SJCRH30 (cell line): Measurements from ENCODE around the gene MYO5B. TPM values are rescaled to one million over a fixed set of nuclear protein-coding genes. Genes with fewer than 3 reads are reported as not detected.

ENCODE experiments used
- DNase-seq, 2 experiments: peaks; one replicate each; pipeline ENCODE4 v3.0.0-alpha.2; 2015 to 2020
- H3K27ac ChIP-seq: fragments of 250-450 bp; sonication (Bioruptor Pico); 2 replicates; pipeline ENCODE4 v1.5.1; 2020; ENCODE audit warnings: mild to moderate bottlenecking, moderate library complexity
- H3K27me3 ChIP-seq: fragments of 250-450 bp; sonication (Bioruptor Pico); 2 replicates; pipeline ENCODE4 v1.5.1; 2020; ENCODE audit warnings: mild to moderate bottlenecking, moderate library complexity
- H3K36me3 ChIP-seq: fragments of 250-450 bp; sonication (Bioruptor Pico); 2 replicates; pipeline ENCODE4 v1.5.1; 2020; ENCODE audit warnings: mild to moderate bottlenecking, moderate library complexity
- H3K4me1 ChIP-seq: fragments of 250-450 bp; sonication (Bioruptor Pico); 2 replicates; pipeline ENCODE4 v1.5.1; 2020; ENCODE audit warnings: mild to moderate bottlenecking, moderate library complexity
- H3K4me3 ChIP-seq: fragments of 250-450 bp; sonication (Bioruptor Pico); 2 replicates; pipeline ENCODE4 v1.5.1; 2020; ENCODE audit warnings: mild to moderate bottlenecking, moderate library complexity
- H3K9me3 ChIP-seq: fragments of 250-450 bp; sonication (Bioruptor Pico); replicated peaks from 2 replicates; pipeline ENCODE4 v1.5.1; 2020; ENCODE audit warnings: mild to moderate bottlenecking, moderate library complexity
- total RNA-seq: library from RNA; depleted of rRNA; stranded (reverse); fragments of >200 nt; shearing (Covaris generic); gene quantifications from 2 replicates; pipeline ENCODE4 v1.2.3, GENCODE V29; 2014

Gene MYO5B
- total RNA-seq, 1 experiment from 2014 or later, result 39.1 TPM

DNA sequence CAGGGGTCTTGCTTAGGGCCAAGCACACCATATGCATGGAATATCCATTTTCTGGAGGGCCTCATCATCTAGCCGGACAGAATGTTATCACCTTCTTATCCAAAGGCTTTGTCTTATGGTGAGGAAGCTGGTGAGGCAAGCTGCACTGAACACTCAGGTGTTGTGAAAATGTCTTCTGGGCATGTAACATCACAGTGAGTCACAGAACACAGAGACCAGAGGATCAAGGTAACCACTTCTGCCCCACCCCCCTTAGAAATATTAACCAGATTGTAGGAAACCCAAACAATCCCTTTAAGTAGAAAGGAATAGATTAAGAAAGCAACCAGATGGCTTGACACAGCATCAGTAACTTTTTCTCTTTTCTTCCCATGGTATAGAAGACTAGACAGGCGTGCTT is 51.1 kb downstream of the MYO5B start:
- no peaks in the 10 kb centered on the region for H3K27me3 ChIP-seq

DNA sequence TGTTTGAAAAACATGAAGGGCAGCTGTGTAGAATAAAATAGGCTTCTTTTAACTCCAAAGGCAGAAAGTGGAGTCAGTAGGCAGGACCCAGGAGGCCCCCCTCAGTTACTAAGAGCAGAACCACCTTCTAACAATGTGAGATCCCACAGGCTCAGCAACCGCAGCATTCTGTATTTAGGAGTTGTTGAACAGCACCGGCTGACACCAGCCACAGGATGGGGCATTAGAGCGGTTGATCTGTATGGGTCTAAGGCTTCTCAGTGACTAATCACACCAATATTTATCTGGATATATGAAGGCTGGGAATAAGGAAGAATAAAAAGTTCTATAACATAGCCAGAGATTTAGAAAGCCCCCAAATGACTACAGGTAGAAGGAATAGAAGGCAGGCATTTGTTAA is 51.7 kb downstream of the MYO5B start:
- Histone ChIP-seq H3K27me3 (no peaks in the 10 kb centered on the region), H3K4me1 (no peaks in the 10 kb centered on the region), H3K27ac (no peak overlapping the region), H3K36me3 (no peaks in the 10 kb centered on the region), H3K4me3 (no peak overlapping the region), H3K9me3 (no peaks in the 10 kb centered on the region)
- no peak for DNase-seq

More for the DNA sequence above, 51.1 kb downstream of the MYO5B start:
- Histone ChIP-seq H3K4me1 (no peaks in the 10 kb centered on the region), H3K27ac (no peak overlapping the region), H3K9me3 (no peaks in the 10 kb centered on the region), H3K4me3 (no peak overlapping the region), H3K36me3 (no peaks in the 10 kb centered on the region)
- DNase-seq, result no peak

DNA sequence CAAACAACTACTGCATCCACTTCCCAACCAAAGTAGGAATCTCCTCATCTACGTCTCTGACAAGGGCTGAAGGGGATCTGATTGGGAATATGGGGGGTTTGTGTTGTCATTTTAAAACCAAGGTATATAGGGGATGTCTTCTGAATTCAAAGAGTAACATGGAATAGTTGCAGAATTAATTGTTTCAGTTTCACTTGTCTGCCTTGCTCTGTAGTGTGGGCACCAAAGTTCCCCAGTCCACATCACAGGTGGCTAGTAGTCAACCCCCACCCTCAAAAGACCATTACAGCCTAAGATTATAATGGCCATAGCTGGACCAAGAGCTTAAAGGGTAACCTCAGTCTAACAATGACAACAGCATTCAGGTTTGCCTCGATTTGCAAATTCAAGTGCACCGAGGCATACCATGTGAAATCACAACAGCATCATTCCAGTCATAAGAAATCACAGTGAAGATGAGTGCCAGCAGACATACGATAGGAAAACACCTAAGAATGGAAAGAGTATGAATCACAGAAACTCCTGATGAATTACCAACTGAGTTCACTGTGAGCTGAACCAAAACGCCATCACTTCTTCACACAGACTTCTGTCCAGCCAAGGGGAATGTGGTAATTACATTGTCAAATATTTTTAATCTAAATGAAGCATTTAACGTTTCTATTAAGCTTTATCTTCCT is 52.4 kb downstream of the MYO5B start:
- H3K9me3 ChIP-seq, result no peaks in the 10 kb centered on the region
- no peak overlapping the region for H3K27ac ChIP-seq
- DNase-seq, result no peak

DNA sequence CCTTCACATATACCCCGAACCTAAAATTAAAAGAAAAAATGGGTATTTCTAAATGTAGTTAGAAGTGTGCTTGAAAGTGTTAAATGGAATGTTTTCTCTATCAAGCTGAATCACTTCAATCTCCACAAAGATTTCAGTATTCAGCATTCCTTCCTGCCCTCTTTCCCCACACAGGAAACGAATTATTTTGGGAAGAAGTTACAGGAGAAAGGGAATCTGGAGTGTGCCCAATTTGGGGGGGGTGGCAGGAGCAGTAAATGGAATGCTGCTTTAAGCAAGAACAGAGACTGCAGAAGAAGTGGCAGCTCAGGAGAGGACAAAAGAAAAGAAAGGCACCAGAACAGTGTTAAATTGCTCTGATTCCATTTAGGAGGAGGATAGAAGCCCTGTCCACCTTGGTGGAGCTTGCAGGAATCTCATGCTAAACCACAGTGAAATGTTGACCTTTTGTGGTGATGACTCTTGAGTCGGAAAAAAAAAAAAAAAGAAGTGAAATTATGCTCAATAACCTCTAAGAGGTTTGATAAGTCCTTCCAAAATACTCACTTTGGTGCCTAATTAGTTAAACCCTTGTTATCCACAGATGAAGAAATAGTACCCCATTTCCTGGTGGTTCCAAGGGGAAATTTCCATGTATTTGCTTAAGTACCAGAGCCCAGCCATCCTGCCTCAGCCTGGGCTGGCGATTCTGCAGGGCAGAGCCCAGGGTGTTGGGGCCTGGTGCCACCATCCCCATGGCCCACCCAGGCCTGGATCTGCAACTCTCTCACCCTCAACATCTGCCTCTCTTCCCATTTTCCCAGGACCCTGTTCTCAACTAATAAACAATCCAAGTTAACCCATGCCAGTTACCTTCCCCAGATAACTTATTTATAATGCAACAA is 56.5 kb downstream of the MYO5B start:
- no peaks in the 10 kb centered on the region for H3K27me3 ChIP-seq
- H3K27ac ChIP-seq, result no peak overlapping the region
- no peak overlapping the region for H3K4me3 ChIP-seq
- H3K9me3 ChIP-seq, result no peaks in the 10 kb centered on the region
- no peaks in the 10 kb centered on the region for H3K36me3 ChIP-seq
- H3K4me1 ChIP-seq, result no peaks in the 10 kb centered on the region
- no peak for DNase-seq

More for the DNA sequence above, 52.4 kb downstream of the MYO5B start:
- Histone ChIP-seq H3K36me3 (no peaks in the 10 kb centered on the region), H3K27me3 (no peaks in the 10 kb centered on the region), H3K4me3 (no peak overlapping the region), H3K4me1 (no peaks in the 10 kb centered on the region)

DNA sequence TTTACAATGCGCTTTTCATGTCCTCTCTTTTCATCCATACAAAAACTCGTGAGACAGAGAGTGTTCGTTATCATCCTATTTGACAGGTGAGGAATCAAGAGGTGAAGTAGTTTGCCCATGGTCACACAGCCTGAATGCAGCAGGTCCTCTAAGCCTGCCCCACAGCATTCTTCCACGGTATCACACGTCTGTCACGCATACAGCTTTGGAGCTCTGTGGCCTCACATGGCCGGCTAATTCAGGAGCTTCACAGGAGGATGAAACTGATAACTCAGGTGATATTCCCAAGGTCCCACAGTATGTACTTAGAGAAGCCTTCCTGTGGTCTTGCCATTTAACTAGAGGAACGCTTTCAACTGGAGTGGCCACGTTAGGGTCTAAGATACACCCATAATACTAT is 59.0 kb downstream of the MYO5B start:
- Histone ChIP-seq H3K4me3 (no peak overlapping the region), H3K27ac (no peak overlapping the region), H3K36me3 (no peaks in the 10 kb centered on the region), H3K4me1 (no peaks in the 10 kb centered on the region), H3K9me3 (no peaks in the 10 kb centered on the region), H3K27me3 (no peaks in the 10 kb centered on the region)
- no peak for DNase-seq

DNA sequence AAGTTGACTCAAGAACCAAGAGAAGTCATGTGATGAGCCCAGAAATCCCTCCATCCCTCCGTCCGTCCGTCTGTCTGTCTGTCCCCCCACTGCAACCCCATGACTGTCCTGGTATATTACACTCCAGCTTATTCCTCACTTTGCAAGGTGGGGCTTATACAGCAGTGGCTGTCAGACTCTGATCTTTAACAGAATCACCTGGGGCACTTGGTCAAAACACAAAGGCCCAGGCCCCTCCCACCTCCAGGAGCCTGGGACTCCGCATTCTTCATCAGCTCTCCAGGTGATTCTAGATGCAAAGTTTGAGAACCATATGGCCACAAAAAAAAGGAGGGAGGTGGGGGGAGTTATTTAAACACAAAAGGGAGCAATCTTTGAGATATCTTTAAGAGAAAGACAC is 61.4 kb downstream of the MYO5B start:
- Histone ChIP-seq H3K27me3 (no peaks in the 10 kb centered on the region), H3K4me3 (no peak overlapping the region), H3K36me3 (no peaks in the 10 kb centered on the region), H3K27ac (no peak overlapping the region), H3K4me1 (no peaks in the 10 kb centered on the region), H3K9me3 (no peaks in the 10 kb centered on the region)
- DNase-seq, result no peak

DNA sequence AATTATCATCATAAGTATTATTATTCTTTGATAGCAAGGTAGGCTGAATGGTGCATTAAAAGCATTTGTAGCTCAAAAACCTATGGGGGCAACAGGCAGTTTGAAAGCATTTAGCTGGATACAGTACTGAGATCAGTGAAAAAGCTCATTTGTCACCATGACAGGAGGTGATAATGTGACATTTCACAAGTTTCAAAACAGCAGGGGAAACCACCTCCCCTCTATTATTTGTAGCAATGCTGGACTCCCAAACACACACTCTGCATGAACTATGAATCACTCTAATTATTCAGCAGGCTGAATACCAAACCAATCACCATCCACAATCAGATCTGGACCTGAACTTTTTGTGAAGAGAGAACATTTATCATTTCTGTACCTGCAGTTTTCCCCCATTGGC is 63.4 kb downstream of the MYO5B start:
- no peak overlapping the region for H3K4me3 ChIP-seq
- no peaks in the 10 kb centered on the region for H3K36me3 ChIP-seq
- no peak overlapping the region for H3K27ac ChIP-seq
- H3K27me3 ChIP-seq, result no peaks in the 10 kb centered on the region
- no peaks in the 10 kb centered on the region for H3K9me3 ChIP-seq
- DNase-seq, result no peak
- H3K4me1 ChIP-seq, result no peaks in the 10 kb centered on the region

DNA sequence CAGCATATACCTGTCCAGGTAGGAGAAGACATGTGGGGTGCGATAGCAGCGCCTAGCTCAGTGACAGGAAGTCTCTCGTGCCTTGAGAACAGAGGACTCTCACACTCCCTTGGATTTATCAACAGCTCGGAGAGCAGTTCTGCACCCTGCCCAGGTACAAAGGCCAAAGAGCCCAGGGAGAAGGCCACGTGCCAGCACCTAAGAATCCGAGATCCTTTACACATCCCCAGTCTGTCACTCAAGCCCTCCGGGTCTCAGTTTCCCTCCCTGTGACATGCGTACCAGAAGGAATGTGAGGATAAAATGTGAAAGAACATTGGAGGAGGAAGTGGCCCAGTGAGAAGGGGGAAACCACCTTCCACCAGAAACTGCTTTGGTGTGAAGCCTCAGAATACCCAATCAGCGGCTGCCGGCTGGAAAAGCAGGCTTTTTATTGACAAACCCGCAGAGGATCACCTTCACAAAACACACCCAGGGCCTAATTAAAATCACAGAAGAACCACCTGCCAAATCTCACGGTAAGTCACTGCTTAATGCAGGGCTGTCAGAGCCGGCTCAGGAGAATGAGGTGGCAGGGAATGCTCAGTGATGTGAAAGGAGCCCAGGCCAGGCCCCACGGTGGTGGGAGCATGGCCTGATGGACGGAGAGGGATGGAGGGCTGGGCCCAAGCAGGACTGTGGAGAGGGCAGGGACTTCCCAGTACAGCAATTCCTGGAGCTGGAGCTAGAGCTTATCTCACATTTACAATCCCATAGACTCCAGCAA is 66.3 kb downstream of the MYO5B start:
- H3K36me3 ChIP-seq, result no peaks in the 10 kb centered on the region
- H3K27ac ChIP-seq, result no peak overlapping the region
- no peaks in the 10 kb centered on the region for H3K4me1 ChIP-seq
- no peaks in the 10 kb centered on the region for H3K27me3 ChIP-seq
- no peak overlapping the region for H3K4me3 ChIP-seq
- no peaks in the 10 kb centered on the region for H3K9me3 ChIP-seq
- DNase-seq, result no peak

DNA sequence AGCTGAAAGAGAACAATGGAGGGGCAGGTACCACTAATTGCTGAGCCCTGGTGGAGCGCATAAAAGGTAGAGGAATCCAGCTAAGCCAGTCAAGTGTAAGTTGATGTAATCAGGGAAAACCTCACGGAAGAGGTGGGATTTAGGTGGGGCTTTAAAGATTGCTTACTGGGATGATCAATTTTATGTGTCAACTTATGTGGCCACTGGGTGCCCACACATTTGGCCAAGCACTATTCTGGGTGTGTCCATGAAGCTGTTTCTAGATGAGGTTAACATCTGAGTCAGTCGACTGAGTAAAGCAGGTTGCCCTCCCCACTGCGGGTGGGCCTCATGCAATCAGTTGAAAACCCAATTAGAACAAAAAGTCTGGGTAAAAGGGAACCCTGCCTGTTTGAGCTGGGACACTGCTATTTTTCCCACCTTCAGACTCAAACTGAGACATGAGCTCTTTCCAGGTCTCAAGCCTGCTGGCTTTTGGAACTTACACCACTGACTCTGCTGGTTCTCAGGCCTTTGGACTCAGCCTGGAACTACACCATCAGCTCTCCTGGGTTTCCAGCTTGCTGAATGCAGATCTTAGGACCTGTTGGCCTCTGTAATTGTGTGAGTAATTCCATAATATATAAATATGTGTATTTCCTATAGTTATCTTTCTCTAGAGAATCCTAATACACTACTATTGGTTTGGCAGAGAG is 67.3 kb downstream of the MYO5B start:
- H3K36me3 ChIP-seq, result no peaks in the 10 kb centered on the region
- no peak overlapping the region for H3K4me3 ChIP-seq
- no peak for DNase-seq
- no peaks in the 10 kb centered on the region for H3K27me3 ChIP-seq
- no peaks in the 10 kb centered on the region for H3K9me3 ChIP-seq
- H3K27ac ChIP-seq, result no peak overlapping the region
- H3K4me1 ChIP-seq, result no peaks in the 10 kb centered on the region

DNA sequence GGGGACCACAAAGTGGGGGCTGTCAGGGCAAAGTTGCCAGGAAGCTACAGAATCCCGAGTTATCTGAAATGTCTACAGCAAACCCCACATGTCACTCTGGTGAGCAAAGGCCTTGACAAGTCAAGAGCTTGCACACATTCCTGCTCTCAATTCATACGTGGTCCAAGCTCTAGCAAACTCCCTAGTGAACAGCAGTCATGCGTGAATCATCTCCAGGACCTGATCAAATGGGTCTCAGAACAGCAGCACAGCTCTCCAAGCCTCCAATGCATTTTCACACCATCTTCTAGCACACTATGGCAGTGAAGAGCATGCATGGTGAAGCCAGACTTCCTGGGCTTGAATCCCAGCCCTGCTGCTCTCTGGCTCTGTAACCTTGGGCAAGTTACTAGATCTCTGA is 68.5 kb downstream of the MYO5B start:
- Histone ChIP-seq H3K9me3 (no peaks in the 10 kb centered on the region), H3K4me3 (no peak overlapping the region), H3K36me3 (no peaks in the 10 kb centered on the region), H3K27ac (no peak overlapping the region), H3K4me1 (no peaks in the 10 kb centered on the region), H3K27me3 (no peaks in the 10 kb centered on the region)
- no peak for DNase-seq

DNA sequence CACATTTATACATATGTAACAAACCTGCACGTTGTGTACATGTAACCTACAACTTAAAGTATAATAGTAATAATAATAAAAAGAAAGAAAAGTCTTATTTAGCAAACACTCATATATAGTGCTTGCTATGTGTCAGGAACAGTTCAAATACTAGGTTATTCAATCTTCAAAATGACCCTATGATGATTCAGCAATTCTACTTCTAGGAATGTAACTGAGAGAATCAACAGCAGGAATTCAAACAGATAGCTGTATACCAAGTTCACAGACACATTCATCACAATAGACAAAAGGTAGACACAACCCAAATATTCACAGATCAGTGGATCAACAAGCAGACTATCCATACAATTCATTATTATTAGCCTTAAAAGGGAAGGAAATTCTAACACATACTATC is 69.5 kb downstream of the MYO5B start:
- H3K27ac ChIP-seq, result no peak overlapping the region
- no peaks in the 10 kb centered on the region for H3K9me3 ChIP-seq
- no peak for DNase-seq
- no peaks in the 10 kb centered on the region for H3K4me1 ChIP-seq
- no peak overlapping the region for H3K4me3 ChIP-seq
- no peaks in the 10 kb centered on the region for H3K36me3 ChIP-seq
- no peaks in the 10 kb centered on the region for H3K27me3 ChIP-seq

DNA sequence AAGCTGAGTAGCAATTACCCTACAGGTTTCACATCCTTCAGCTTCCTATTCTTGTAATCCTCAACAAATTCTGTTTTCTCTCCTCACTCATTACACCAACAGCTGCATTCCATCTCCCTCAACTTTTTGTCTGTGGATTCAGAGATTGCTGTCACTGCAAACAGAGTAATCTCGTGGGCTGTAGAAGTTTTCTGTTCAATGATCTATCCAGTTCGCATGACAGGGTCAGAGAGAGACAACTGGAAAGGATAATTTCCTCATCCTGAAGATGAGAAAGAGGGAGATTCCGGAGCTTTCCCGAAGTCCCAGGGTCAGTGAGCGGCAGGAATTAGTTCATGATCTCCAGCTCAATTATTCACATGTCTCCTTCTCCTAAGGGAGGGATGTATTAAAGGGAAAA is 75.7 kb downstream of the MYO5B start:
- Histone ChIP-seq H3K4me1 (no peaks in the 10 kb centered on the region), H3K4me3 (no peak overlapping the region), H3K36me3 (no peaks in the 10 kb centered on the region), H3K27me3 (no peaks in the 10 kb centered on the region), H3K9me3 (no peaks in the 10 kb centered on the region), H3K27ac (no peak overlapping the region)
- DNase-seq, result no peak

DNA sequence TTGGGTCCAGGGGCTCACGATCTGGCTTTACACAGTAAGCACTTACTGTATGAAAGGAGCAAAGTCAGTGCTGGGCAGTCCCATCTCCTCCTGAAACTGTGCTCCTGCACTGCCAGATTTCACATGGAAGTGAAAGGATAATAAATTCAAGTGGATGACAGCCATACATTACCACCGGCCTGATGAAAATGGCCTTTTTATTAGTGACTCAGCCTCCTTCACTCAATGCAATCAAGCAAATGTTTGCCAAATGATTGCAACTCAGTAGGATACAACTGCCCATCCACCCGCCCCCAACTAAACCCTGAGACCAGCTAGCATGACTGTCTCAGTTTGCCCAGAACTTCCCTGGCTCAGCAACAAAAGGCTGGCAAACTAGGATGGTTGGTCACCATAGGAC is 77.1 kb downstream of the MYO5B start:
- no peak for DNase-seq
- Histone ChIP-seq H3K4me3 (no peak overlapping the region), H3K36me3 (no peaks in the 10 kb centered on the region), H3K4me1 (no peaks in the 10 kb centered on the region), H3K9me3 (no peaks in the 10 kb centered on the region), H3K27me3 (no peaks in the 10 kb centered on the region), H3K27ac (no peak overlapping the region)

DNA sequence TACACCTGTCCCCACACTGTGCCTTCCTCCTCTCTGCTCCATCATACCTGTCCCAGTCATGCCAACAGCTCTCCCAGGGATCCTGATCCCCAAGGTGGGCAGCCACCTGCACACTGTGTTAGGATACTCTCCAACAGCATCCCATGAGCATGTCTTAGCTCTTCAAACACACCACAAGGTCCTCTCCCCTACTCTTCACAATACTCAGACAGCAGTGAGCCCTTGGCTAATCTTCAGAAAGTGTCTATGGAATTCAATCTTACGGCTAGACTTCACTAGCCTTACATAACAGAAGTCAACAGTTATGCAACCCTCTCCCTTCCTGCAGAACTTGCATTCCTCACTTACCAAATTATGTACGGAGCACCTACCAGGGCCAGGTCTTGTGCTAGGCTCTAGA is 79.9 kb downstream of the MYO5B start:
- no peak for DNase-seq
- Histone ChIP-seq H3K9me3 (no peaks in the 10 kb centered on the region), H3K27me3 (no peaks in the 10 kb centered on the region)

DNA sequence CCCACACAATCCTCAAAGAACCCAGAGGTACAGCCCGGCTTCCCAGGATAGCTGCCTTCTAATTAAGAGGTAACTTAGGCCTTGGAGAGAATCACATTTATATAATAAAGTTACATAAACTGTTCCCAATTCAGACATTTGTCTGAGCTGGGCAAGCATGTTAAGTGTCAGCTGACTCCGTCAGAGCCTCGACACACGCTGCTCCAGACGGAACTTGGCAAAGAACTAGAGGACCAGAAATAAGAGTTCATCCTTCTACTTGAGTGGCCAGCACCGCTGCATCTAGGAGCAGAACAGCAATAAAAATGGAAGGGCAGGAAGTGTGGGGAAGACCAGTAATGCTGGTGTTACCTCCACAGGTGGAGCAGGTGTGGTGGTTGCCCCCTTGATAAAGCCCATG is 80.5 kb downstream of the MYO5B start:
- Histone ChIP-seq H3K9me3 (no peaks in the 10 kb centered on the region), H3K4me3 (no peak overlapping the region), H3K4me1 (no peaks in the 10 kb centered on the region), H3K27me3 (no peaks in the 10 kb centered on the region), H3K27ac (no peak overlapping the region), H3K36me3 (no peaks in the 10 kb centered on the region)
- no peak for DNase-seq

More for the DNA sequence above, 79.9 kb downstream of the MYO5B start:
- no peak overlapping the region for H3K4me3 ChIP-seq
- no peaks in the 10 kb centered on the region for H3K36me3 ChIP-seq
- no peaks in the 10 kb centered on the region for H3K4me1 ChIP-seq
- H3K27ac ChIP-seq, result no peak overlapping the region
